ENCODE measurements around the gene CCDC158.
"Not testable (repeated sequence)": the region's sequence is repeated elsewhere in the genome, so short reads cannot be mapped to it uniquely, and the experiment has no call there.

Gene CCDC158

DNA sequence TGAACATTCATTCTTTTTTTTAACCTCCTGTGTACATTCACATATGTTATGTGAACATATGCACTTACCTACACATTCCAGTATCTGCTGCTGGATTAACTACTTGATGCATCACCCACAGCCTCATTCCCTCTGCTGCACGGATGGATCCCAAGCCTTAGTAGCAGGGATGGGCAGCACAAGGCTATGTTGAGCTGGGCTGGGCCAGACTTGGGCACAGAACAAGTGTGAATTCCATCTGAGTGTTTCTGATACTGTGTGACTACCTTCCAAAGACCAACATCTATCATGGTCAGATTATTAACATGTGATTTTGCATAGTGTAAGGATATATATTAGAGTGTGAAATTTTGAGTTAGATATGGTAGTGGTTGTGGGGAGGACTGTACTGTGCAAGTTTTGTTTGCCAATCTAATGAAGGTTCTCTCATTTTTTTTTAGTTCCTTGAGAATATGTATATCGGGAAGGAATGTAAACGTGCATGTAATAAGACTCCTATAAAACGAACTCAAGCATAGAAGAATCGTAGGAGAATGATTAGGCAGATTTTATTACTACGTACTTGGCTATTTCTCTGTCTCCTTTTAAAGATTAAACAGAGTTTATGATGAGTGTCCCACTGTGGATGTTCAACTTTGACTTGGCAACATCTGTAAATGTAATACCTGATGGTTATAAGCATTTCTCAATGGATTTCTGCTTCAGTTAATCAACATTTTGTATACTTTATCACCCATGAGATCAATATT, 137.8 kb downstream of the CCDC158 start:
- no peak for DNase-seq (ENCODE audit: low read depth in 2 of 3, low spot score in 1 of 3)

DNA sequence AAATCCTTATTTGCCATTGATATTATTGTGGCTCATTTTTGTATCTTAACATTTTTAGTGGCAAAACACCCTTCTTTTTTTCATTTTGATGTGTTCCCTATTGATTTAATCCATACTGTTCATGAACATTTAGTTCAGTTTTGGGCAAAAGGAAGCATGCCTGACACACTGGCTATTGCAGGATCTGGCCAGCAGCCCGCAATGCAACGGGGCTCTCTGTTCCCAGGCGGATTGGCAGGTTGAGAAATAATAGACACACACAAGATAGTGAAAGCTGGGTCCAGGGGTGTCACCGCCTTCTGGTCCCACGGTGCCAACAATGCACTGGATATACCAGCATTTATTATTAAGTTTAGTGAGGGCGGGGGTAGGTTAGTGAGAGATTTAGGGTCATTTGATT, 139.3 kb downstream of the CCDC158 start:
- not testable (repeated sequence) for DNase-seq (ENCODE audit: low read depth in 2 of 3, low spot score in 1 of 3)

DNA sequence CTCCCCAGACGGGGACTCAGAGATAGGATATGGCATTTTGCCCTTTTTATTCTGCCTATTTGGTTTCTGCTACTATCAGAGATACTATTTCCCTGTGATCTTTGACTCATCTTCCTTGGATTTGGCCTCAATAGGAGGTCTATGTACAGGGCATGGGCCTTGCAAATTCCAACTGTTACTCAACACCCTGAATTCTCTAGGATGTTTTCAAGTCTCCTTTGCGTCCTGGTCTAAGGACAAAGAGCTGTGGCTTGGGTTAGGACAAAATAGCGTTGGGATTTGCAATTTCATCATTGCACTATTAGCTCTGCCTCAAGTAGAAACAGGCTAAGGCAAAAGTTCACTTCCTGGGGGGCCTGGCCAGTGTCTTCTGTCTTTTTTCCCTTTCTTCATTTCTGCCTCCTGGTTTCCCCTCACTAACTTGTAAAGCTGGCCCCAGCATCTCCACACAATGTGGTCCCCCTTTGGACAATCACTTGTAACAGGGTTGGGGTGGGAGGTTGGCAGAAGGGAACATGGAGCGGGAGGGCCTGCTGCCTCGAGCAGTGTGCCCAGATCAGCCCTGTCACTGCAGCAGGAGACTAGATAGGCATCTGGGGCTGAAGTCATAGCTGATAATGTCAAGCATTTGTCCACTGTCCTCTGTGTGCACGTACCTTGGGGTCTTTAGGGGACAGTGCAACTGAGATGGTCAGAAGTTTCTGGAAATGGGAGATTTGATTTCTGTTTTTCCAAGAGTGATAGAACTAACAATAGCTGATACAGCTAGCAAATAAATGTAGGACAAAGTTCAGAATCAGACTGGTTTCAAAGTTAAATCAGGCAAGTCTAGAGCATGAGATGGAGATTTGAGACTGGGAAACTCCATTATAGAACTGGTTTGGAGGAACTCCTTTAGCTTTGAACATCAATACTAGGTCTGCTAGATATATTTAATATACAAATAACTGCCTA, 140.2 kb downstream of the CCDC158 start:
- no peak for DNase-seq (ENCODE audit: low read depth in 2 of 3, low spot score in 1 of 3)

DNA sequence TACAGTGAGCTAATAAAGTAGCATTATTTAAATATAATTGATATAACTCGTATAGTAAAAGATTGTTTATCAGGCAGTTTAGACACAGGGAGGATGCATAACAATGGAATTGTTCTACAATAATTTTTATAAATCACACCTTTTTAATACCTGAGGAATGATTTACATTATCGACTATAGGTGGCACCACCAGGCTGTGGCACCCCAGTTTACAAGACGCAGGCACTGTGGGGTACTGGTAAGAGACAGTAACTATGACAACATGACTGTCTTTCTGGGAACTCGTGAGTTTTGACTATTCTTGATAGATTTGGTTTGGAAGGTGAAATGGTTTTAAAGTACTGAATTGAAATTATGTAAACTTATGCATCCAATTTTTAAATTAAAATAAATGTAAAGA, 141.5 kb downstream of the CCDC158 start:
- DNase-seq (ENCODE audit: low read depth in 2 of 3, low spot score in 1 of 3), result no peak

DNA sequence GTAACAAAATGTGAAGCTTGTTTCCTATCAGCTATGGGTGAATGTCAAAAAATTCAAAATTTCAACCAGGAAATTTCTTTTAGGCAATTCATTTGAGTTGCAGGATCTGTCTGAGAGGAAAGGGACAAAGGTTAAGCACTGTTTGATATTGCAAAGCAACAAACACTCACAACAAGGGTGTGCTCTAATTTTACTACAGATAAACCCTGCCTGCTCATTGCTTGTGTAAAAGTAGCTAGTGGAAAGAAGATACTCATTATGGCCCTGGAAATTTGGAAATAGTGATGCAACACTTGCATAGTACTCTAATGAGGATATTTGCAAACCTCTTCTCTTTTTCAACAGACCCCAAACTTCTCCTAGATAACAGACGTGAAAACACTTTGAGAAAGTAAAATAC, 142.4 kb downstream of the CCDC158 start:
- no peak for DNase-seq (ENCODE audit: low read depth in 2 of 3, low spot score in 1 of 3)

DNA sequence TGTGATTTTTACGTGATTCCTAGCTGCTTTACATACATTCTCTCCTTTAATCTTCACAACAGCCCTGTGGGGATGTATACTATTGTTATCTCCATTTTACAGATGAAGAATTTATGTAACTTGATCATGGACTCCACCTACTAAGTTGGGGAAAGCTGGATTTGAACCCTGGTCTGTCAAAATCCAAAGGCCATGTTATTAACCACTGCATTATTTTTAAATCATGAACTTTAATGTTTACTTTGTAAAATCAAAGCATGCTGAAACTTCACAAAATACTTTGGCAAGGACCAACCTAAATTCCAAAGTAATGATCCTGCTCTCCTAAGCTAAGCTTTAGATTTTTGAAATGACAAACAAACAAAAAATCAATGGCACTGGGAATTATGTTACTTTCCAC, 143.3 kb downstream of the CCDC158 start:
- DNase-seq (ENCODE audit: low read depth in 2 of 3, low spot score in 1 of 3), result no peak

DNA sequence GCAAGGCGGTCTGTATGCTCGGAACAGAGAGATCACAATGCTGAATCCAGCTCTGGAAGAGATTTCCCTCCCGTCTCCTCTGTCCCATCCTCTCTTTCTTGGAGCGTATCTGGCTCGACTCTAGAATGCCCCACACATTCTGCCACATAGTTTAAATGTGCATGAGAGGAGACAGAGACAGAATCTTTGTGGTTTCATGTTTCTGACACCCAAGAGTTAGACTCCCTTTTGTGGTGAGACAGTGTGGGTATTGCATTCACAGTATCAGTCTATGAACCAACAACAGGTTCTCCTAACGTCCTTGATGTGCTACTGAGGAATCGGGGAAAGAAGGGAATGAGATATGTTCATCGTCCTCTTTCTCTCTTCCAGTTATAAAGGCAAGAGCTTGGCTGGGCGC, 144.1 kb downstream of the CCDC158 start:
- DNase-seq (ENCODE audit: low read depth in 2 of 3, low spot score in 1 of 3), result no peak

DNA sequence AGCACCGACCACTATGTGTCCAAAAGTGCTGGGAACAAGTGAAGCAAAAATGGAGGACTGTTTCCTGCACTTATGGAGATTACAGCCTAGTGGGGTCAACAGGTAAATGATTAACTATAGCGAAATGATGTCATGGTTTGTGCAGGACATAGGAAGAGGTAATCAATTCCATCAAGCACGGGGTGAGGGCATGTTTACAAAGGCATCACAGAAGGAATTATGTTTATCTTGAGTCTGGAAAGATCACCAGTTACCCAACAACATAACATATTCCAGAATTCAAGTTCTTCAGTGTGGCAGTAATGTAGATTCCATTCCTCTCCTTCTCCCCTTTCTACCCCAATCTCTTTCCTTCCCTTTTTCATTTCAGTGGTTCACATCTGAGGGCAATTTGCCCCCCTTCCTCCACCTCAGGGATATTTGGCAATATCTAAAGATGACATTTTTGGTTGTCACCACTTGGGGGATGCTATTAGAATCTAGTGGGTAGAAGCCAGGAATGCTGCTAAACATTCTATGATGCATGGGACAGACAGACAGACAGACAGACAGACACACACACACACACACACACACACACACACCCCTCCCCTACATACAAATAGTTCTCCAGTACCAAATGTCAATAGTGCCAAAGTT, 145.3 kb downstream of the CCDC158 start:
- no peak for DNase-seq (ENCODE audit: low read depth in 2 of 3, low spot score in 1 of 3)

DNA sequence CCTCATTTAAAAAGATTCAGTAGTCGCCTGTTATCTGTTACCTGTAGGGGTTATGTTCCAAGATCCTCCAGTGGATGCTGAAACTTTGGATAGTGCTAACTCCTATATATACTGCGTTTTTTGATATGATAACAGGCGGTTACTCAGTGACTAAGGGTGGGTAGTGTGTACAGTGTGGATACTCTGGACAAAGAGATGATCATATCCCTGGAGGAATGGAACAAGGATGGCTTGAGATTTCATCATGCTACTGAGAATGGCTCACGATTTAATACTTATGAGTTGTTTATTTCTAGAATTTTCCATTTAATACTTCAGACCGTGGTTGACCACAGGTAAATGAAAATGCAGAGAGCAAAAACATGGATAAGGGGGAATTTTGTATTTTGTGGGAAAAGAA, 147.9 kb downstream of the CCDC158 start:
- DNase-seq (ENCODE audit: low read depth in 2 of 3, low spot score in 1 of 3), result no peak

DNA sequence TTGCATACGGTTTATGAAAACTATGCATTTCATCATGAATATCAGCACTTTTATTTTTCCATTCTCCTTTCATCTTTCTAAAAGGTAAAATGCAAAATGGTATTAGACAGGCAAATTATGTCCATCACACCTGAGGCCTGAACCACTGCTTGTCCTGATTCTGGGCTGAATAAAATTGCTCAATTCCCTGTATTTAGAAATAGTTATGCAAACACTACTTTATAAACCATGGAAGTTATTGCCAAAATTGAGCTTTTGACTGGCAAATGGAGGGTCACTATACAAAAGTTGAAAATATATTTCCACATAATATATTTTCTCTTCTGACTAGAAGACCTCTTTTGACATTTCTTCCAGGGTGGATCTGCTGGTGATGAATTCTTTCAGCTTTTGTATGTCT, 148.4 kb downstream of the CCDC158 start:
- DNase-seq (ENCODE audit: low read depth in 2 of 3, low spot score in 1 of 3), result no peak

DNA sequence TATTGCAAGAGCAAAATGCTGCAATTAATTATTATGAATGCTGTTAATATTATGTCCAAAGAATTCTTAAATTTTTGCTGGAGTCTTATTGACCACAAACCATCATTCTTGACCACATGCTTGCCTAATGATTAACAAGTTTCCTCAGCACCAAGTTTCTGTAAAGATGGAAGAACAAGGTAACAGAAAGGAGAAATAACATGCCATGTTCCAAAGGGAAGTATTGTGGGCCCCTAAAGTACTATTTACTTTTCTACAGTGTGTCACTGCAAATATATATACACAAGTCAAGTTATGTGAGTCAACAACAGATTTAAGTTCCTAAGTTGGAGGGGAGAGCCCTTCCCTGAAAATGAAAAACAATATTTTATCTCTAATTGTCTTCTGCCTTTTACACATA, 148.9 kb downstream of the CCDC158 start:
- DNase-seq (ENCODE audit: low read depth in 2 of 3, low spot score in 1 of 3), result no peak

DNA sequence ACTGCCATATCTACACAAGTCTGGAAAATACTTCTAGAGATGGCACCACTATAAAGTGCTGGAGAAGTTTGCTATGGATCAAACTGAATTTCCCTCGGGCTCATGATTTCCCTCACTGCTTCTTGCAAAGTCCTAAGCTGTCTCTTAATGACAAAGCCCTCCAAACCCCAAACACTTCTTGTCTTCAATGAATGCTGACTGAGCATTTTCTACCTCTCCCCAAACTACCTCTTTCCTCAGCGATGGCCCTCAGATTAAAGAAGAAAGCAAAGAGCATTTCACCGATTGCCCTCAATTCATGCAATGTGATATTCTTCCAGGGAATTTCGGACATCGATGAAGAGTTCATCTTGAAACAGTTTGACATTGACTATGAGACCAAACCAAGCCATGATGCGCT, 149.7 kb downstream of the CCDC158 start:
- no peak for DNase-seq (ENCODE audit: low read depth in 2 of 3, low spot score in 1 of 3)

DNA sequence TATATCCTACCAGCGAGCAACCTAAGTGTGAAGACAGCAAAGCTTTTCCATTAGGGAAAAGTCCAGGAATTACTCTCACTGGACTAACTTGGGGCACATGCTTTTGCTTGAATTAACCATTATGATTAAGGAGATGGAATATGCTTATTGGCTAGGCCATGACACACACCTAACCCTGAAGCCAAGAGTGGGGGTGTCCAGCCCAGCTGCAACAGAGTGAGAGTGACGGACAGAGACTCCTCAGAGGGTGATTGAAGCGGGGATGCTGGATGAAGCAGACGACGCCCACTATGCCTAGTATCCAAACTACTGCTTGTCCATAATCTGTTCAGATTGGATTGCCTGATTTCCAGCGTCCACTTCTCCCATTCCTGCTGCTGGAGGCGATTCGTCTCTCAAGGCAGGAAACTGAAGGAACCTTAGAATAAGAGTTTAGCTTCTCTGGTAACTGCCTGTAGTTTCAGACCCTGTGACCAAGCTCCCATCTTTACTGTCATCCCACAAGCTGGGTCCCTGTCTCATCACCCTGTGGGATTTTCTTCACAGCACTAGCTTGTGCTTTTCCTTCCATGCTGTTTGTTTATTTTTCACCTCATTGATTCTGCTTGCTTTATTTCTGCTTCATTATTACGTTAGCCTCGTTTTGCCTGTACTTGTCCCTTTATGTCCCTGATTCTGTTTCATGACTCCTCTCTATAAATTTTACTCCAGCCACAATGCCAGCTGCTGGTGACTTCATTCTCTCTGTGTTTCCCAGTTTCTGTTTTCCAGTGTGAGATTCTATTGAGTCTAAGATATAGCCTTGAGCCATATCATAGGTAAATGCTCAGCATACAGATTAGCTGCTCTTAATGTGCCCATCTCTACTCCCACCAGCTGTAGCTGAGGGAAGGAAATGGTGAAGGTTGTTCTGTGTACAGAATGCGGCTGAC, 150.4 kb downstream of the CCDC158 start:
- no peak for DNase-seq (ENCODE audit: low read depth in 2 of 3, low spot score in 1 of 3)

DNA sequence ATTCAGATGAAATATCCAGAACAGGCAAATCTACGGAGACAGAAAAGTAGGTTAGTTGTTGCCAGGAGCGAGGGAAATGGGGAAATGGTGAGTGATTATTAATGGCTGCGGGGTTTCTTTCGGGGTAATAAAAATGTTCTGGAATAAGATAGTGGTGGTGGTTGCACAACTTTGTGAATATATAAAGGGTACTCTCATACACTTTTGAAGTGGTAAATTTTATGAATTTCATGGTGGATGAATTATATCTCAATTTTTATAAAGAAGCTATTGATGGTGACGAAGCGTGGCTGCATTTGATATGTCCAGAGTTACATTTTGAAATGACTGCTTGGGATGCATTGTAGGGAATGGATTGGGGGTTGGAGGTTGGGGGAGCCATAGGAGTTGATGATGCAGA, 153.1 kb downstream of the CCDC158 start:
- DNase-seq (ENCODE audit: low read depth in 2 of 3, low spot score in 1 of 3), result no peak

DNA sequence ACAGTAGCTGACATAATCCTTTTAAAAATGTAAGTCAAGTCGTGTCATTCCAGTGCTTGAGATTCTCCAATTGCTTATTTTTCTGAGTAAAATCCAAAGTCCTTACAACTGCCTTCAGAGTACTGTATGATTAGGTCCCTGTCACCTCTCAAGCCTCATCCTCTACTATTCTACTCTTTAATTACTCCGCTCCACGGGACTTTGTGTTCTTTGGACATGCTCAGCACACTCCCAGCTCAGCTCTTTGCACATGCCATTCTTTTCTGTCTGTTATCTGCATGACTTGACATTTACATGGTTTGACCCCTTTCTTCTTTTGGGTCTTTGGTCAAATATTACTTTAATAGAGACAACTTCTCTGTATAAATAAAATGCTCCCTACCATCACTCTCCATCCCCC, 154.3 kb downstream of the CCDC158 start:
- no peak for DNase-seq (ENCODE audit: low read depth in 2 of 3, low spot score in 1 of 3)

DNA sequence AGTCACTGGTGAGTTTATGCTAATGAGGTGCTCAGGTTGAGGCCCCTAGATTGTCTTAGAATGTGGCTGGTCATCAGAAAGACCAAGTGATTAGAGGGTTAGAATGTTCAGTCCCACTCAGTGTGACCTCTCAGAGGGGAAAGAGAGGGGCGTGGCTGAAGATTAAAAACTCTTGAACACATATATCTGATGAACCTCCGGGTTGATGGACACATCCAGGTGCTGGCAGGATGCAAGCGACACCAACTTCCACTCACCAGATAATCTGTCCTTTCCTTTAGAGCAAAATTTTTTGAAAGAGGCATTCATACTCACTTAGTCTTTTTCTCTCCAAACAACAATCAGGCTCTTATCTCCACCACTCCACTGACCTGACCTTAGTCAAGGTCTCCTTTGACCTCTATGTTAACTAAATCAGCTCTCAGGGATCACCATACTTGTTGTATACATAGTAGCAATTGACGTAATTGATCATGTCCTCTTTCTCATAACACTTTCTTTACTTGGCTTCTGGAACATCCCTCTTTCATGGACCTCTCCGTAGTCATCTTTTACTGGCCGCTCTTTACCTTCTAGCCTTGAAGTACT, 155.2 kb downstream of the CCDC158 start:
- no peak for DNase-seq (ENCODE audit: low read depth in 2 of 3, low spot score in 1 of 3)

Measured in stimulated activated CD4-positive, alpha-beta T cell treated with anti-CD3 and anti-CD28 coated beads, Interleukin-12 subunit alpha, Interleukin-12 subunit beta, amount 100 ng/mL, for 48 hours (primary cell).